Caco-2 (cell line): ENCODE data around the gene LAMTOR4. TPM values are rescaled to one million over a fixed set of nuclear protein-coding genes. Genes with fewer than 3 reads are reported as not detected.

ENCODE experiments used
- BruUV-seq: library from RNA; stranded (reverse); fragments of 400-500 nt; replicated peaks from 2 replicates; lab custom pipeline; 2021; lab: Mats Ljungman, UMichigan
- CTCF ChIA-PET: fragments of 300-600 bp; sonication (Branson Sonifier 250); formaldehyde crosslinking; loops from one replicate; lab custom pipeline; 2022; ENCODE audit warnings: antibody characterized with exemption; lab: Charles Lee
- POLR2A ChIA-PET: fragments of 300-600 bp; sonication (Branson Sonifier 250); formaldehyde crosslinking; loops from one replicate; lab custom pipeline; 2022; ENCODE audit warnings: antibody characterized with exemption; lab: Charles Lee
- DNase-seq, 2 experiments: peaks; one replicate each; pipeline versions ENCODE4 v3.0.0 to v3.0.0-alpha.2; 2020 to 2022
- H3K27me3 ChIP-seq: replicated peaks from 2 replicates; pipeline ENCODE4 v1.6.0; 2011; ENCODE audit warnings: low read length; ENCODE audit not compliant: control insufficient read depth, insufficient read depth
- H3K36me3 ChIP-seq: 2 replicates; pipeline ENCODE4 v1.5.1; 2011; ENCODE audit warnings: low read length; ENCODE audit not compliant: control insufficient read depth, insufficient read depth
- H3K4me1 ChIP-seq: fragments of 250-450 bp; sonication (Bioruptor Pico); 2 replicates; pipeline ENCODE4 v1.5.1; 2020; ENCODE audit warnings: mild to moderate bottlenecking
- H3K4me3 ChIP-seq: 2 replicates; pipeline ENCODE4 v1.5.1; 2011; ENCODE audit warnings: low read depth, mild to moderate bottlenecking, control low read depth, low read length
- H3K9me3 ChIP-seq: fragments of 250-450 bp; sonication (Bioruptor Pico); 2 replicates; pipeline ENCODE4 v1.5.1; 2020; ENCODE audit warnings: mild to moderate bottlenecking, moderate library complexity
- H3K27ac Mint-ChIP-seq: one replicate; pipeline ENCODE4 v1.8.0; 2022; ENCODE audit warnings: mixed read lengths; ENCODE audit not compliant: unreplicated experiment
- H3K27me3 Mint-ChIP-seq: one replicate; pipeline ENCODE4 v1.8.0; 2022; ENCODE audit warnings: mixed read lengths; ENCODE audit not compliant: insufficient read depth, unreplicated experiment
- H3K36me3 Mint-ChIP-seq: one replicate; pipeline ENCODE4 v1.8.0; 2022; ENCODE audit warnings: mild to moderate bottlenecking, mixed read lengths; ENCODE audit not compliant: insufficient read depth, unreplicated experiment
- H3K4me1 Mint-ChIP-seq: one replicate; pipeline ENCODE4 v1.8.0; 2022; ENCODE audit warnings: low read depth, mixed read lengths; ENCODE audit not compliant: unreplicated experiment
- H3K4me3 Mint-ChIP-seq: one replicate; pipeline ENCODE4 v1.8.0; 2022; ENCODE audit warnings: mild to moderate bottlenecking, moderate library complexity, mixed read lengths; ENCODE audit not compliant: unreplicated experiment
- H3K9me3 Mint-ChIP-seq: one replicate; pipeline ENCODE4 v1.8.0; 2022; ENCODE audit warnings: mixed read lengths; ENCODE audit not compliant: unreplicated experiment
- intact Hi-C: fragments of 100-400 bp; cut with micrococcal nuclease; formaldehyde crosslinking; loops from one replicate; pipeline ENCODE4 v1.10.0; 2022; ENCODE audit not compliant: unreplicated experiment
- total RNA-seq: library from RNA; stranded (reverse); gene quantifications from 2 replicates; pipeline ENCODE4 v1.2.3, GENCODE V29; 2022
- TF ChIP-seq, protein P1 (sequence below), 2 experiments: fragments of 200-600 bp in 1 of 2; IDR thresholded peaks; 1 replicate in 1 of 2; 2 replicates in 1 of 2; pipeline versions ENCODE4 v1.5.1 to v1.8.0; 2011 to 2022; ENCODE audit warnings: antibody characterized with exemption in 1 of 2, control low read depth in 1 of 2, inconsistent platforms in 1 of 2, low read depth in 1 of 2, low read length in 1 of 2, mild to moderate bottlenecking in 1 of 2, moderate library complexity in 1 of 2; ENCODE audit not compliant: insufficient read depth in 1 of 2, severe bottlenecking in 1 of 2, unreplicated experiment in 1 of 2

The LAMTOR4 gene
- total RNA-seq, 1 experiment from 2014 or later: 107 TPM

DNA sequence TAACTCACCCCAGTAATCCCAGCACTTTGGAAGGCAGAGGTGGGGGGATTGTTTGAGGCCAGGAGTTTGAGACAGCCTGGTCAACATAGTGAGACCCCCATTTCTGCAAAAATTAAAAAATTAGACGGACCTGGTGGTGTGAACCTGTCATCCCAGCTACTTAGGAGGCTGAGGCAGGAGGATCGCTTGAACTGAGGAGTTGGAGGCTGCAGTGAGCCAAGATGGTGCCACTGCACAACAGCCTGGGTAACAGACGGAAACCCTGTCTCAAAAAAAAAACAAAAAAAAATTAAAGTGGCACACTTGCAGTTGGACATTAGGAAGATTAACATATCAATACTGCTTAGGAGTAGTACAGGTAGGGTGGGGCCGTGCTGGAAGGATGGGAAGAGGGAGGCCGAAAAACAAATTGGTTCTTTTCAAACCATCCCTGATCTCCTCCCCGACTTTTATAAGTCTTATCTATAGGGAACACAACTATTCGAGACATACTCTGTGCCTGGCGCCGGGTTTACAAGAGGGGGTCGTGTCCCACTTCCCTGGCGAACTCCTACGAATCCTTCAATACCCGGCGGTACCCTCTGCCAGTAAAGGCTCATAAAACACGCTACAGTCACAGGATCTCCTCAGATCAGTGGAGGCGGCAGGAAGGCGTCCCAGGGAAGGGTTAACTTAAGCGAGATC lies 30.2 kb upstream of the LAMTOR4 start:
- Mint-ChIP-seq H3K36me3 (peaks cover 34% of the 10 kb centered on the region), H3K4me3 (peak overlapping the region; percentile 100), H3K9me3 (peaks cover 9% of the 10 kb centered on the region), H3K4me1 (peaks cover 20% of the 10 kb centered on the region), H3K27ac (peak overlapping the region; percentile 100), H3K27me3 (no peaks in the 10 kb centered on the region)
- POLR2A ChIA-PET: no interaction called here
- intact Hi-C loops: loop anchor here (1.0 kb wide), 1 partner anchor 9 kb away; no protein-coding TSS in a partner anchor
- CTCF ChIA-PET: interaction anchor here (0.7 kb wide), 1 partner anchor 12 kb away, joined by 3 read pairs; no protein-coding TSS in a partner anchor
- DNase-seq: no peak
- TSS peak; percentile 50 for BruUV-seq
- Histone ChIP-seq H3K4me3 (peak overlapping the region; percentile 65), H3K9me3 (no peaks in the 10 kb centered on the region), H3K36me3 (no peaks in the 10 kb centered on the region), H3K27me3 (no peaks in the 10 kb centered on the region), H3K4me1 (peaks cover 10% of the 10 kb centered on the region)
- TF ChIP-seq, protein P1, sequence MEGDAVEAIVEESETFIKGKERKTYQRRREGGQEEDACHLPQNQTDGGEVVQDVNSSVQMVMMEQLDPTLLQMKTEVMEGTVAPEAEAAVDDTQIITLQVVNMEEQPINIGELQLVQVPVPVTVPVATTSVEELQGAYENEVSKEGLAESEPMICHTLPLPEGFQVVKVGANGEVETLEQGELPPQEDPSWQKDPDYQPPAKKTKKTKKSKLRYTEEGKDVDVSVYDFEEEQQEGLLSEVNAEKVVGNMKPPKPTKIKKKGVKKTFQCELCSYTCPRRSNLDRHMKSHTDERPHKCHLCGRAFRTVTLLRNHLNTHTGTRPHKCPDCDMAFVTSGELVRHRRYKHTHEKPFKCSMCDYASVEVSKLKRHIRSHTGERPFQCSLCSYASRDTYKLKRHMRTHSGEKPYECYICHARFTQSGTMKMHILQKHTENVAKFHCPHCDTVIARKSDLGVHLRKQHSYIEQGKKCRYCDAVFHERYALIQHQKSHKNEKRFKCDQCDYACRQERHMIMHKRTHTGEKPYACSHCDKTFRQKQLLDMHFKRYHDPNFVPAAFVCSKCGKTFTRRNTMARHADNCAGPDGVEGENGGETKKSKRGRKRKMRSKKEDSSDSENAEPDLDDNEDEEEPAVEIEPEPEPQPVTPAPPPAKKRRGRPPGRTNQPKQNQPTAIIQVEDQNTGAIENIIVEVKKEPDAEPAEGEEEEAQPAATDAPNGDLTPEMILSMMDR (IDR thresholded peaks at IDR 0.05; ENCODE audit: insufficient read depth in 1 of 2, low read depth in 1 of 2, low read length in 1 of 2, severe bottlenecking in 1 of 2, unreplicated experiment in 1 of 2): no peak

DNA sequence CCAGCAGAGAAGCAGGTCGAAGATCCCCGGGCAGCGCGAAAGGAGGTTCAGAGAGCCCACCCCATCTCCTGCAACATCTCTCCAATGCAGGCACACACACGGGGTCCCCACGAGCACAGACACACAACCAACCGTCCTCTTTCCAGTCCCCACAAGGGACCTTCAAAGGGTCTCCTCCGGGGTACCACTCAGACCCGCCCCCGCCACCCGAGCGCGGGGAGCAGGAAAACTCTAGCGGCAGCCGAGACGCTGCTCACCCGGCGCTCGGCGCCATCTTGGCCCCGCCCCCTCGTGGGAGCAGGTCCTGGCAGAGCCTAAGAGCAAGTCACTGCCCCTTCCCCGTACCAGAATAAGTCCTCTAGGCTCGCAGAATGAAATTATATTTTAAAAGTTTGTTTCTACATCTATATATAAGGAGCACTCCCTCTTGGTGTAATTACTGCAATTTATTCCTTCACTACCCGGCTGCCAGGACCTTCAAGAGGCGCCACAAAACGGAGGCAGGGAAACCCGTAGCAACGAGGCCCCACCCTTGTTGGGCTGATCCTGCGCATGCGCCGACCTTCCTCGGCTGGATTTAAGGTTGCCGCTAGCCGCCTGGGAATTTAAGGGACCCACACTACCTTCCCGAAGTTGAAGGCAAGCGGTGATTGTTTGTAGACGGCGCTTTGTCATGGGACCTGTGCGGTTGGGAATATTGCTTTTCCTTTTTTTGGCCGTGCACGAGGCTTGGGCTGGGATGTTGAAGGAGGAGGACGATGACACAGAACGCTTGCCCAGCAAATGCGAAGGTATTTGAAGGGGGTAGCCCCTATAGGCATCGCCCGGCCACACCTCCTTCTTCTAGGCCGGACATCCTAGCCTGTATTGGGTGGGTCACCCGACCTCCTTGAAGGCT lies 29.4 kb upstream of the LAMTOR4 start, which contains the start of the genes CNPY4 and TAF6:
Gene CNPY4, plus strand, starts transcription at position 563 of the 898 bp plus-strand sequence. Its CDS starts 111 bp downstream, at position 674.
Gene TAF6, minus strand, starts transcription at position 287 of the 898 bp plus-strand sequence. CDS start 5,149 bp downstream, outside the sequence.
- no peaks in the 10 kb centered on the region for H3K36me3 ChIP-seq
- TF ChIP-seq, protein P1 (IDR thresholded peaks at IDR 0.05; ENCODE audit: insufficient read depth in 1 of 2, low read depth in 1 of 2, low read length in 1 of 2, severe bottlenecking in 1 of 2, unreplicated experiment in 1 of 2): no peak
- no peaks in the 10 kb centered on the region for H3K9me3 ChIP-seq
- peaks cover 29% of the 10 kb centered on the region for H3K36me3 Mint-ChIP-seq
- CTCF ChIA-PET: no interaction called here
- H3K4me1 Mint-ChIP-seq: peaks cover 21% of the 10 kb centered on the region
- H3K27me3 Mint-ChIP-seq: no peaks in the 10 kb centered on the region
- BruUV-seq: no TSS peak
- peak within 1 kb of the TSS; percentile 65 for H3K4me3 ChIP-seq
- peaks cover 10% of the 10 kb centered on the region for H3K4me1 ChIP-seq
- H3K27ac Mint-ChIP-seq: peak within 1 kb of the TSS; percentile 100
- peaks cover 9% of the 10 kb centered on the region for H3K9me3 Mint-ChIP-seq
- H3K27me3 ChIP-seq: no peaks in the 10 kb centered on the region
- POLR2A ChIA-PET: no interaction called here
- DNase-seq: peak; percentile 95 to 96
- intact Hi-C loops: loop anchor here (1.0 kb wide), 1 partner anchor 8 kb away; no protein-coding TSS in a partner anchor
- H3K4me3 Mint-ChIP-seq: peak within 1 kb of the TSS; percentile 100
